ENCODE measurements around the gene PNPLA6. TPM values are rescaled to one million over a fixed set of nuclear protein-coding genes. Genes with fewer than 3 reads are reported as not detected.
A peak's percentile ranks its signal among the peaks of the same experiment; 100 is the strongest.

PNPLA6 gene
- total and polyA plus RNA-seq, 2 experiments from 2014 or later = 66.6 to 135 TPM

DNA sequence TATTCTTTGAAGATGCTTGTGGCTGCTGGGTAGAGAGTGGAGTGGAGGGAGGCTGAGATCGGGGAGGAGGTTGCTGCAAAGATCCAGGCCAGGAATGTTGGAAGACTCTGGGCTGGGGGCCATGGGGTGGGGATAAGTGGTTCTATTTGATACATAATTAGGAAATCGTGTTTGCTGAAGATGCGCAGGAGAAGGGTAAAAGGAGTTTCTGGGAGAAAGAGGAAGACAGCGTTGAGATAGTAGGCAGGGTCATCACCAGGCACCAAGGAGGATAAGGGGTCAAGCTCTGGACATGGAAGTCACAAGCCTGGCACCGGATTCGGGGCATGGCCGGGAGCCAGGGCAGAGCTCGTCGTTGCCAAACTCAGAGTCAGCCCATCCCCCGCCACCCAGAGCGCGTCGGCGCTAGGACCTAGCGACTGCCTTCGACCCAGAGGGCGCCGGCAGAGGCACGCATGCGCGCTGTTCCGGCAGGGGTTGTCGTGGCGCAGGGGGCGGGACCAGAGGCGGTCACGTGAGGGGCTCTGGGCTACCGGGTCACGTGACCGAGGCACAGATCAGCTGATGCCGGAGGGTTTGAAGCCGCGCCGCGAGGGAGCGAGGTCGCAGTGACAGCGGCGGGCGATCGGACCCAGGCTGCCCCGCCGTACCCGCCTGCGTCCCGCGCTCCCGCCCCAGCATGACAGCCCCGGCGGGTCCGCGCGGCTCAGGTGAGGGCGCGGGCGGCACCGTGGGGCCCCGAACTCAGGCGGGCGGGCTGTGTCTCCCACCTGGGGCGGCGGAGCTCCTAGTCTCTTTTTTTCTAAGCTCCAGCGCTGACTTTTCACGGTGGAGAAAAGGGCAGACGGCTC is 13.2 kb upstream of the PNPLA6 start, which contains the start of gene MCOLN1:
TSS of gene MCOLN1 (plus strand) at position 553 of the 851 bp plus-strand sequence. CDS start at position 680, 127 bp downstream.
- Histone ChIP-seq H3K4me1 (ENCODE audit: insufficient read depth) (peaks cover 15% of the 10 kb centered on the region), H3K79me2 (replicated peaks; ENCODE audit: insufficient read depth) (peaks cover 5% of the 10 kb centered on the region; the same call in 1 of the 2 replicates), H3K9me2 (ENCODE audit: insufficient read depth) (no peaks in the 10 kb centered on the region), H3K4me2 (peak within 1 kb of the TSS; percentile 91), H3F3A (replicated peaks; ENCODE audit: low read depth) (no peaks in the 10 kb centered on the region; the same call in 1 of the 2 replicates), H3K27ac (ENCODE audit: low read depth) (no peak within 1 kb of the TSS; the same call in 1 of the 2 replicates), H3K4me3 (peak within 1 kb of the TSS; percentile 87), H2AFZ (peak within 1 kb of the TSS; percentile 85), H4K20me1 (replicated peaks; ENCODE audit: insufficient read depth) (no peaks in the 10 kb centered on the region), H3K36me3 (ENCODE audit: insufficient read depth) (no peaks in the 10 kb centered on the region), H3K27me3 (ENCODE audit: insufficient read depth) (no peaks in the 10 kb centered on the region)
- peaks cover 16% of the 10 kb centered on the region; the same call in 2 of the 3 replicates for H3K36me3 Mint-ChIP-seq (ENCODE audit: low read depth)
- H3K4me1 Mint-ChIP-seq = peaks cover 8% of the 10 kb centered on the region; the same call in 2 of the 3 replicates
- H3K27me3 Mint-ChIP-seq (ENCODE audit: insufficient read depth, low read depth, poor library complexity) = peaks cover 11% of the 10 kb centered on the region
- TF ChIP-seq CREB1 (CRISPR knock-in tag; IDR thresholded peaks at IDR 0.05; ENCODE audit: low read depth) (peak; percentile 77), JUNB (IDR thresholded peaks at IDR 0.05; ENCODE audit: unreplicated experiment) (no peak), STAT1 (IDR thresholded peaks at IDR 0.05; ENCODE audit: unreplicated experiment) (no peak), POLR2AphosphoS5 (IDR thresholded peaks at IDR 0.05; ENCODE audit: low read depth) (peak; percentile 61), EZH2phosphoT487 (IDR thresholded peaks at IDR 0.05; ENCODE audit: unreplicated experiment) (no peak), NANOG (IDR thresholded peaks at IDR 0.05; ENCODE audit: borderline replicate concordance) (no peak), EZH2 (IDR thresholded peaks at IDR 0.05; ENCODE audit: low read depth, unreplicated experiment) (no peak), ZNF114 (CRISPR knock-in tag; IDR thresholded peaks at IDR 0.05) (no peak), ZNF331 (CRISPR knock-in tag; IDR thresholded peaks at IDR 0.05; ENCODE audit: low read depth) (no peak)
- TF ChIP-seq, protein P1, sequence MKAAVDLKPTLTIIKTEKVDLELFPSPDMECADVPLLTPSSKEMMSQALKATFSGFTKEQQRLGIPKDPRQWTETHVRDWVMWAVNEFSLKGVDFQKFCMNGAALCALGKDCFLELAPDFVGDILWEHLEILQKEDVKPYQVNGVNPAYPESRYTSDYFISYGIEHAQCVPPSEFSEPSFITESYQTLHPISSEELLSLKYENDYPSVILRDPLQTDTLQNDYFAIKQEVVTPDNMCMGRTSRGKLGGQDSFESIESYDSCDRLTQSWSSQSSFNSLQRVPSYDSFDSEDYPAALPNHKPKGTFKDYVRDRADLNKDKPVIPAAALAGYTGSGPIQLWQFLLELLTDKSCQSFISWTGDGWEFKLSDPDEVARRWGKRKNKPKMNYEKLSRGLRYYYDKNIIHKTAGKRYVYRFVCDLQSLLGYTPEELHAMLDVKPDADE (IDR thresholded peaks at IDR 0.05) = peak; percentile 70; the same call in 1 of the 2 replicates
- TF ChIP-seq, protein P2, sequence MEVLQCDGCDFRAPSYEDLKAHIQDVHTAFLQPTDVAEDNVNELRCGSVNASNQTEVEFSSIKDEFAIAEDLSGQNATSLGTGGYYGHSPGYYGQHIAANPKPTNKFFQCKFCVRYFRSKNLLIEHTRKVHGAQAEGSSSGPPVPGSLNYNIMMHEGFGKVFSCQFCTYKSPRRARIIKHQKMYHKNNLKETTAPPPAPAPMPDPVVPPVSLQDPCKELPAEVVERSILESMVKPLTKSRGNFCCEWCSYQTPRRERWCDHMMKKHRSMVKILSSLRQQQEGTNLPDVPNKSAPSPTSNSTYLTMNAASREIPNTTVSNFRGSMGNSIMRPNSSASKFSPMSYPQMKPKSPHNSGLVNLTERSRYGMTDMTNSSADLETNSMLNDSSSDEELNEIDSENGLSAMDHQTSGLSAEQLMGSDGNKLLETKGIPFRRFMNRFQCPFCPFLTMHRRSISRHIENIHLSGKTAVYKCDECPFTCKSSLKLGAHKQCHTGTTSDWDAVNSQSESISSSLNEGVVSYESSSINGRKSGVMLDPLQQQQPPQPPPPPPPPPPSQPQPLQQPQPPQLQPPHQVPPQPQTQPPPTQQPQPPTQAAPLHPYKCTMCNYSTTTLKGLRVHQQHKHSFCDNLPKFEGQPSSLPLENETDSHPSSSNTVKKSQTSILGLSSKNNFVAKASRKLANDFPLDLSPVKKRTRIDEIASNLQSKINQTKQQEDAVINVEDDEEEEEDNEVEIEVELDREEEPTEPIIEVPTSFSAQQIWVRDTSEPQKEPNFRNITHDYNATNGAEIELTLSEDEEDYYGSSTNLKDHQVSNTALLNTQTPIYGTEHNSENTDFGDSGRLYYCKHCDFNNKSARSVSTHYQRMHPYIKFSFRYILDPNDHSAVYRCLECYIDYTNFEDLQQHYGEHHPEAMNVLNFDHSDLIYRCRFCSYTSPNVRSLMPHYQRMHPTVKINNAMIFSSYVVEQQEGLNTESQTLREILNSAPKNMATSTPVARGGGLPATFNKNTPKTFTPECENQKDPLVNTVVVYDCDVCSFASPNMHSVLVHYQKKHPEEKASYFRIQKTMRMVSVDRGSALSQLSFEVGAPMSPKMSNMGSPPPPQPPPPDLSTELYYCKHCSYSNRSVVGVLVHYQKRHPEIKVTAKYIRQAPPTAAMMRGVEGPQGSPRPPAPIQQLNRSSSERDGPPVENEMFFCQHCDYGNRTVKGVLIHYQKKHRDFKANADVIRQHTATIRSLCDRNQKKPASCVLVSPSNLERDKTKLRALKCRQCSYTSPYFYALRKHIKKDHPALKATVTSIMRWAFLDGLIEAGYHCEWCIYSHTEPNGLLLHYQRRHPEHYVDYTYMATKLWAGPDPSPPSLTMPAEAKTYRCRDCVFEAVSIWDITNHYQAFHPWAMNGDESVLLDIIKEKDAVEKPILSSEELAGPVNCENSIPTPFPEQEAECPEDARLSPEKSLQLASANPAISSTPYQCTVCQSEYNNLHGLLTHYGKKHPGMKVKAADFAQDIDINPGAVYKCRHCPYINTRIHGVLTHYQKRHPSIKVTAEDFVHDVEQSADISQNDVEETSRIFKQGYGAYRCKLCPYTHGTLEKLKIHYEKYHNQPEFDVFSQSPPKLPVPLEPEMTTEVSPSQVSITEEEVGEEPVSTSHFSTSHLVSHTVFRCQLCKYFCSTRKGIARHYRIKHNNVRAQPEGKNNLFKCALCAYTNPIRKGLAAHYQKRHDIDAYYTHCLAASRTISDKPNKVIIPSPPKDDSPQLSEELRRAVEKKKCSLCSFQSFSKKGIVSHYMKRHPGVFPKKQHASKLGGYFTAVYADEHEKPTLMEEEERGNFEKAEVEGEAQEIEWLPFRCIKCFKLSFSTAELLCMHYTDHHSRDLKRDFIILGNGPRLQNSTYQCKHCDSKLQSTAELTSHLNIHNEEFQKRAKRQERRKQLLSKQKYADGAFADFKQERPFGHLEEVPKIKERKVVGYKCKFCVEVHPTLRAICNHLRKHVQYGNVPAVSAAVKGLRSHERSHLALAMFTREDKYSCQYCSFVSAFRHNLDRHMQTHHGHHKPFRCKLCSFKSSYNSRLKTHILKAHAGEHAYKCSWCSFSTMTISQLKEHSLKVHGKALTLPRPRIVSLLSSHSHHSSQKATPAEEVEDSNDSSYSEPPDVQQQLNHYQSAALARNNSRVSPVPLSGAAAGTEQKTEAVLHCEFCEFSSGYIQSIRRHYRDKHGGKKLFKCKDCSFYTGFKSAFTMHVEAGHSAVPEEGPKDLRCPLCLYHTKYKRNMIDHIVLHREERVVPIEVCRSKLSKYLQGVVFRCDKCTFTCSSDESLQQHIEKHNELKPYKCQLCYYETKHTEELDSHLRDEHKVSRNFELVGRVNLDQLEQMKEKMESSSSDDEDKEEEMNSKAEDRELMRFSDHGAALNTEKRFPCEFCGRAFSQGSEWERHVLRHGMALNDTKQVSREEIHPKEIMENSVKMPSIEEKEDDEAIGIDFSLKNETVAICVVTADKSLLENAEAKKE (CRISPR knock-in tag; IDR thresholded peaks at IDR 0.05) = no peak
- TF ChIP-seq, protein P3, sequence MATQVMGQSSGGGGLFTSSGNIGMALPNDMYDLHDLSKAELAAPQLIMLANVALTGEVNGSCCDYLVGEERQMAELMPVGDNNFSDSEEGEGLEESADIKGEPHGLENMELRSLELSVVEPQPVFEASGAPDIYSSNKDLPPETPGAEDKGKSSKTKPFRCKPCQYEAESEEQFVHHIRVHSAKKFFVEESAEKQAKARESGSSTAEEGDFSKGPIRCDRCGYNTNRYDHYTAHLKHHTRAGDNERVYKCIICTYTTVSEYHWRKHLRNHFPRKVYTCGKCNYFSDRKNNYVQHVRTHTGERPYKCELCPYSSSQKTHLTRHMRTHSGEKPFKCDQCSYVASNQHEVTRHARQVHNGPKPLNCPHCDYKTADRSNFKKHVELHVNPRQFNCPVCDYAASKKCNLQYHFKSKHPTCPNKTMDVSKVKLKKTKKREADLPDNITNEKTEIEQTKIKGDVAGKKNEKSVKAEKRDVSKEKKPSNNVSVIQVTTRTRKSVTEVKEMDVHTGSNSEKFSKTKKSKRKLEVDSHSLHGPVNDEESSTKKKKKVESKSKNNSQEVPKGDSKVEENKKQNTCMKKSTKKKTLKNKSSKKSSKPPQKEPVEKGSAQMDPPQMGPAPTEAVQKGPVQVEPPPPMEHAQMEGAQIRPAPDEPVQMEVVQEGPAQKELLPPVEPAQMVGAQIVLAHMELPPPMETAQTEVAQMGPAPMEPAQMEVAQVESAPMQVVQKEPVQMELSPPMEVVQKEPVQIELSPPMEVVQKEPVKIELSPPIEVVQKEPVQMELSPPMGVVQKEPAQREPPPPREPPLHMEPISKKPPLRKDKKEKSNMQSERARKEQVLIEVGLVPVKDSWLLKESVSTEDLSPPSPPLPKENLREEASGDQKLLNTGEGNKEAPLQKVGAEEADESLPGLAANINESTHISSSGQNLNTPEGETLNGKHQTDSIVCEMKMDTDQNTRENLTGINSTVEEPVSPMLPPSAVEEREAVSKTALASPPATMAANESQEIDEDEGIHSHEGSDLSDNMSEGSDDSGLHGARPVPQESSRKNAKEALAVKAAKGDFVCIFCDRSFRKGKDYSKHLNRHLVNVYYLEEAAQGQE (IDR thresholded peaks at IDR 0.05; ENCODE audit: unreplicated experiment) = no peak
- H3K27ac Mint-ChIP-seq = peak within 1 kb of the TSS; percentile 25
- ATAC-seq = peak; percentile 93
- no peaks in the 10 kb centered on the region; the same call in 2 of the 3 replicates for H3K9me3 Mint-ChIP-seq
- DNase-seq (ENCODE audit: low spot score) = peak; percentile 99
- H3K4me3 Mint-ChIP-seq = peak within 1 kb of the TSS; percentile 72
